NT2/D1 (cell line): ENCODE results near the gene SPRR4.
"Not testable (repeated sequence)": the region's sequence is repeated elsewhere in the genome, so short reads cannot be mapped to it uniquely, and the experiment has no call there.

ENCODE experiments used
- DNase-seq: peaks from one replicate; pipeline ENCODE4 v3.0.0-alpha.2; 2011; ENCODE audit warnings: low read depth, low spot score
- H3K27me3 ChIP-seq: 2 replicates; pipeline ENCODE4 v1.6.0; 2011; ENCODE audit warnings: mild to moderate bottlenecking; ENCODE audit not compliant: insufficient read length, insufficient read depth
- H3K36me3 ChIP-seq: 2 replicates; pipeline ENCODE4 v1.6.1; 2011; ENCODE audit warnings: mild to moderate bottlenecking, low read length, mixed read lengths; ENCODE audit not compliant: insufficient read depth, insufficient read length
- H3K4me1 ChIP-seq: 2 replicates; pipeline ENCODE4 v1.5.1; 2011; ENCODE audit not compliant: insufficient read depth, insufficient read length
- H3K4me3 ChIP-seq: 2 replicates; pipeline ENCODE4 v1.5.1; 2011; ENCODE audit warnings: low read depth; ENCODE audit not compliant: insufficient read length
- H3K9ac ChIP-seq: 2 replicates; pipeline ENCODE4 v1.6.0; 2011; ENCODE audit warnings: low read depth; ENCODE audit not compliant: insufficient read length
- H3K9me3 ChIP-seq: 2 replicates; pipeline ENCODE4 v1.5.1; 2011; ENCODE audit warnings: mild to moderate bottlenecking, low read length; ENCODE audit not compliant: insufficient read depth
- SUZ12 ChIP-seq: IDR thresholded peaks from 2 replicates; pipeline ENCODE4 v1.6.1; 2011; ENCODE audit not compliant: insufficient read length, insufficient read depth; ENCODE audit errors: extremely low read depth
- YY1 ChIP-seq: IDR thresholded peaks from 2 replicates; pipeline ENCODE4 v1.6.1; 2011; ENCODE audit not compliant: insufficient read length, insufficient read depth
- ZNF274 ChIP-seq: IDR thresholded peaks from 2 replicates; pipeline ENCODE4 v1.6.1; 2011; ENCODE audit warnings: mild to moderate bottlenecking, low read depth, low read length

SPRR4 gene

DNA sequence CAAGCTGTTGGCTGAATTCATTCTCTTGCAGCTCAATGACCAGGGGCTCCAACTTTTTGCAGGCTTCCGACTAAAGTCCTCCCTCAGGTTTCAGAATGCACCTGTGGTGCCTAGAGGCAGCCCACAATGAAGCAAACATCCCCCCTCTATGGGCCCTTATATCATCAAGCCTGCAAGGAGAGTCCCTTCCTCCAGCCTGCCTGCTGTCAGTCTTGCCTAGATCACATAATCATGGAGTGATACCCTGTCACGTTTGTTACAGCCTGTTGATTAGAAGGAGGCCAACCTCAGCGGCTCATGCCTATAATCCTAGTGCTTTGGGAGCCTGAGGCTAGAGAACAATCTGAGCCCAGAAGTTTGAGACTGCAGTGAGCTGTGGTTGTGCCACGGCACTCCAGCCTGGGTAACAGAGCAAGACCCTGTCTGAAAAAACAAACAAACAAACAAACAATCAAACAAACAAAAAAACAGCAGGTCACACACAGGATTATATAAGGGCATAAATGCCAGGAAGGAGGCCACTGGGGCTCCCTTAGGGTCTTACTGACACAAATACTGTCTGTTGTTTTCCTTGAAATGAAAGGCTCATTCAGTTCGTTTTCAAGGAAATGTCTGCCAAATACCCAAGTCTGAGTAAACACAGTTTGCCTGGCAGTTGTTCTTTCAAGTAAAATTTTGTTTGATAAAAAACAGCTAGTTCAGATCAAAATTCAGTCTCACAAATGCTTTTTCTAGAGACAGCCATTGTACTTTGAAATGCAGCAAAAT, 26.4 kb downstream of the SPRR4 start:
- DNase-seq: no peak
- H3K4me1 ChIP-seq: peaks cover 5% of the 10 kb centered on the region
- no peak overlapping the region for H3K4me3 ChIP-seq
- no peaks in the 10 kb centered on the region for H3K36me3 ChIP-seq
- TF ChIP-seq YY1 (no peak), ZNF274 (no peak), SUZ12 (no peak)
- no peak overlapping the region for H3K9ac ChIP-seq
- H3K9me3 ChIP-seq: peaks cover 9% of the 10 kb centered on the region; the same call in 1 of the 2 replicates
- H3K27me3 ChIP-seq: no peaks in the 10 kb centered on the region

DNA sequence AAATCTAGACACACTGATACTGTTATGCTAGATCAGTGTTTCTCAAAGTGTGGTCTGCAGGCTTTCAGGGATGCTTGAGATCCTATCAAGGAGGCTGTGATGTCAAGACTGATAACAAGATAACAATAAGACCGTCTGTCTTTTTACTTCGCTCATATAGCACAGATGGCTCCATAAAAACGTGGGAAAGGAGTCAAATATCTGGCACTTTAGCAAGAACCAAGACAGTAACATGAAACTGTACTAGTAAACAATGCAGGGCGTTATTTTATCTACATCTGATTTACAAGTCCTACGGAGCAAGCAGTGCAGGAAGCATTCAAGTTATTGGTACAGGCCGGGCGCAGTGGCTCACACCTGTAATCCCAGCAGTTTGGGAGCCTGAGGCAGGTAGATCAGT, 27.5 kb downstream of the SPRR4 start:
- no peaks in the 10 kb centered on the region for H3K27me3 ChIP-seq

DNA sequence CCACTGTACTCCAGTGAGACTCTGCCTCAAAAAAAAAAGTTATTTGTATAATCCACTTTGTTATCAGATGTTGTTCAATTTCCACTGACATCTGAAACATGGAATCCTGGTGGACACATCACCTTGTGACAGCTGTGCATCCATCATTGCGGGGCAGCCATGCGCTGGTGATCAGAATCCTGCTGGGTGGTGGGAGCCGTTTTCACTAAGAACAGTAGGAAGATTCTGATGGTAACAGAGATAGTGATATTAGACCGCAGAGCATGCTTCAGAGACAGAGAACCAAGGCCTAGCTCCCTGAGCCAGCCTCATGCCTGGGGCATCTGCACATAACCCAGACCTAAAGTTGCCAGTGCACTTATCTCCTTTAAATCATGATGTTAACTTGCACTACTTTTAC, 28.0 kb downstream of the SPRR4 start:
- no peaks in the 10 kb centered on the region for H3K27me3 ChIP-seq
- no peak overlapping the region for H3K4me3 ChIP-seq
- no peaks in the 10 kb centered on the region for H3K36me3 ChIP-seq
- H3K4me1 ChIP-seq: peaks cover 5% of the 10 kb centered on the region
- DNase-seq: no peak
- H3K9me3 ChIP-seq: peaks cover 9% of the 10 kb centered on the region; the same call in 1 of the 2 replicates
- TF ChIP-seq YY1 (no peak), ZNF274 (no peak), SUZ12 (no peak)
- no peak overlapping the region for H3K9ac ChIP-seq

More for the DNA sequence above, 27.5 kb downstream of the SPRR4 start:
- no peak for DNase-seq
- no peak overlapping the region for H3K4me3 ChIP-seq
- H3K4me1 ChIP-seq: peaks cover 5% of the 10 kb centered on the region
- no peak overlapping the region for H3K9ac ChIP-seq
- H3K36me3 ChIP-seq: no peaks in the 10 kb centered on the region
- no peak for TF ChIP-seq SUZ12
- no peak for TF ChIP-seq ZNF274
- TF ChIP-seq YY1: no peak
- H3K9me3 ChIP-seq: peaks cover 9% of the 10 kb centered on the region; the same call in 1 of the 2 replicates

DNA sequence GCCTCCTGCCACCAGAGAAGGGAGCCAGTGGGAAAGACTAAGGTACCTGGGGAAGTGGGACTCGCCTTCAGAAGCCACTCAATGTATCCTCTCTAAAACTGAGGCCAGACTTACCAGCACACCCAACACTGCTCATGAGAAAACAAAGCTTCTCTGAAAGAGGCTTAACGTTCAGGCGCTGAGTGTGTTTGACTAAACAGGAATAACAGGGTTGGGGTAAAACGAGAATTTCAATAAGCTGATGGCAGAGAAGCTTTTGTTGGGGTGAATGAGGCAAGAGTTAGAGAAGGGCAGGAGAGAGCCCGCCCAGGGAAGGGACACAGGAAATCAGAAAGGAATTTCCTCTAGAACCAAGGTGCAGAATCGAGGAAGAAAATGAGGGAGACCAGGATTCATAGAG, 29.4 kb downstream of the SPRR4 start:
- H3K4me1 ChIP-seq: peaks cover 5% of the 10 kb centered on the region
- H3K36me3 ChIP-seq: no peaks in the 10 kb centered on the region
- H3K27me3 ChIP-seq: no peaks in the 10 kb centered on the region
- DNase-seq: no peak
- no peak overlapping the region for H3K4me3 ChIP-seq
- TF ChIP-seq SUZ12: no peak
- no peak for TF ChIP-seq ZNF274
- no peak for TF ChIP-seq YY1
- H3K9ac ChIP-seq: no peak overlapping the region
- peaks cover 9% of the 10 kb centered on the region; the same call in 1 of the 2 replicates for H3K9me3 ChIP-seq

DNA sequence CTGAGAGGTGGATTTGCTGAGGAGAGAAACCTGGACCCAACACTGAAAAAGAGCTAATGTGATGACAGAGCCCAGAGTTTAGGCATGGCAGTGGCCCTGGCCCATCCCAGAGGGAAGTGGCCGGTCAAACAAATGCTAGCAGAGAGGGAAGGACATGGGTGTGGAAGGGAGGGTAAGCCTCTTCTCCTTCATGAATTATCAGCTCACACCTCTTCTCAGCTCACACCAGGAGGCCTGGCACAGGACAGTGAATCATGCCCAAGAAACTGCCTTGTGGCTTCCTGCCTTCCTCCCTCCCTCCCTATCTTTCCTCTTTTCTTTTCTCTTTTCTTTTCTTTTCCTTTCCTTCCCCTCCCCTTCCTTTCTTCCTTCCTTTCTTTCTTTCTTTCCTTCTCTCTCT, 29.8 kb downstream of the SPRR4 start:
- Histone ChIP-seq H3K4me3 (no peak overlapping the region), H3K36me3 (no peaks in the 10 kb centered on the region), H3K4me1 (peaks cover 5% of the 10 kb centered on the region), H3K9ac (no peak overlapping the region), H3K9me3 (peaks cover 4% of the 10 kb centered on the region; the same call in 1 of the 2 replicates), H3K27me3 (no peaks in the 10 kb centered on the region)
- DNase-seq: no peak
- TF ChIP-seq ZNF274: no peak
- TF ChIP-seq SUZ12: no peak
- TF ChIP-seq YY1: no peak

DNA sequence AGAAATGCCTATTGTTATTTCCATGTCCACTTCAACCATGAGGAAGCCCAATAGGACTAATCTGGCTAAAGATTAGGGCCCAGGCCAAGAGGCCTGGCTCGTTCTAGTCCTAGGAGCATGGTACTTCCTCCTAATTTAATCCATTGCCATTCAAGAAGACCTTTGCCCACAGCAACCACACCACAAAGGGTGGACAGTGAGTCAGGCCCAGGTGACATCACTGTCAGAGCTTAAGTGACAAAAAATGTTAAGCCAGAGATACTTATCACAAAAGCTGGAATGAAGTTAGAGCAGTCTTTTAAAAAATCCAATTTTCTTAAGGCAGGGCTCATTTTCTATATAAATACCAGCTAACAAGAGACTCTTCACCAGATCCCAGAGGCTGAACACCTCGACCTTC, 30.9 kb downstream of the SPRR4 start, which contains the start of gene SPRR3:
Gene SPRR3 (plus strand): TSS at position 368 of the 400 bp plus-strand sequence. CDS start 1,272 bp downstream, outside the sequence.
- no peak for DNase-seq

DNA sequence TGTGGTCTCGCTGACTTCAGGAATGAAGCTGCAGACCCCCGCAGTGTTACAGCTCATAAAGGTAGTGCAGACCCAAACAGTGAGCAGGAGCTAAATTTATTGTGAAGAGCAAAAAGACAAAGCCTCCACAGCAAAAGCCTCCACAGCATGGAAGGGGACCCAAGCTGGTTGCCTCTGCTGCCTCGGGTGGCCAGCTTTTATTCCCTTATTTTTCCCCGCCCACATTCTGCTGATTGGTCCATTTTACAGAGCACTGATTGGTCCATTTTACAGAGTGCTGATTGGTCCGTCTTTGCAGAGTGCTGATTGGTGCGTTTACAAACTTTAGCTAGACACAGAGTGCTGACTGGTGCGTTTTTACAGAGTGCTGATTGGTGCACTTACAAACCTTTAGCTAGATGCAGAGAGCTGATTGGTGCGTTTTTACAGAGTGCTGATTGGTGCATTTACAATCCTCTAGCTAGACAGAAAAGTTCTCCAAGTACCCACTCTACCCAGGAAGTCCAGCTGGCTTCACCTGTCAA, 40.8 kb downstream of the SPRR4 start:
- not testable (repeated sequence) for H3K4me1 ChIP-seq, H3K9ac ChIP-seq, H3K36me3 ChIP-seq, H3K4me3 ChIP-seq, H3K27me3 ChIP-seq, DNase-seq, H3K9me3 ChIP-seq

More for the DNA sequence above, 30.9 kb downstream of the SPRR4 start, which contains the start of gene SPRR3:
- peaks cover 4% of the 10 kb centered on the region for H3K4me1 ChIP-seq
- TF ChIP-seq ZNF274 (no peak), SUZ12 (no peak), YY1 (no peak)
- no peak within 1 kb of the TSS for H3K9ac ChIP-seq
- no peak within 1 kb of the TSS for H3K4me3 ChIP-seq
- no peaks in the 10 kb centered on the region for H3K27me3 ChIP-seq
- H3K9me3 ChIP-seq: no peaks in the 10 kb centered on the region
- no peaks in the 10 kb centered on the region for H3K36me3 ChIP-seq

DNA sequence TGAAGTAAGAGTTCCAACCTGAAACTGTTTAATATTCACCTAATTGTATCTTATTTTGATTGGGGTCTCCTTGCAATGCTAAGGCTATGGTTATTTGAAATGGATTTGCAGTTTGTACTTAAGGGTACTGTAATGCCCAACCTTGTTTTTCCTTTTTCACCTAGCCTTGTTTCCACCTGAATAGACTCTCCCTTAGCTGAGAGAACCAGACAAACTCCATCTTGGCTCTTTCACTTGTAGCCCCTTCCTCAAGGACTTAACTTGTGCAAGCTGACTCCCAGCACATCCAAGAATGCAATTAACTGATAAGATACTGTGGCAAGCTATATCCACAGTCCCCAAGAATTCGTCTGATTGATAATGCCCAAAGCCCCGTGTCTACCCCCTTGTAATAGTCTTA, 51.4 kb downstream of the SPRR4 start:
- H3K36me3 ChIP-seq, H3K4me3 ChIP-seq, H3K27me3 ChIP-seq, DNase-seq, H3K9me3 ChIP-seq, H3K4me1 ChIP-seq, H3K9ac ChIP-seq: not testable (repeated sequence)
